ENCODE data around the gene NSUN6. TPM values are rescaled to one million over a fixed set of nuclear protein-coding genes. Genes with fewer than 3 reads are reported as not detected.

NSUN6 gene
- total RNA-seq, 1 experiment from 2014 or later: 15.1 TPM

DNA sequence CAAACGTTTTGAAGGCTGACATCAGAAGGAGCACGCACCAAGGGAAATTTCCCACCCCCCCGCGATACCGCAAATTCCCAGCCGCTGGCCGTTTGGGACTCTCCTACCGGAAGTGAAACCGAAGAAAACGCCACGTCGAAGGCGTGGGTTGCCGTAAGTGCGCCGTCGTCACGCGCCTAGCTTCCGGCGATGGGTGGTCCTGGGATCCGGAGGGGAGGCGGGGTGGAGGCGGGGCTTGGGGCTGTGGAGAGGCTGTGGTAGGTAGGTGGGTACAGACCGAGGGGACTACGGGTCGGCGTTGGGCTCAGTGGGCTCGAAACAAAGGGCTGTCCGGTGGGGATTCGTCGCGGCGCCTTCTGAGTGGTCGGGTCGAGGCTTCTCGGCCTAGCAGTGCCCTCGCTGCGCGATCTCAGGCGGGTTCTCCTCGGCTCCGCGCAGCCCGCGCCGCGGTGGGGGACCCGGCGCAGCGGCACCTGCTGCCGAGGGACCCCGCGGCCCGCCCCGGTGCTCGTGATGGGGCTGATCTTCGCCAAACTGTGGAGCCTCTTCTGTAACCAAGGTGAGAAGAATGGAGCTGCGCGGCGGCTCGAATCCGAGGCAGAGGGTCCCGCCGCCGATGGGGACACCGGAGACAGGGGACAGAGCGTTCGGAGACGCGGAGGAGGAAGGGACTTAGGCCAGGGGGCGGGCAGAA is 7.9 kb upstream of the NSUN6 start, which contains the start of gene ARL5B (continued):
- TF ChIP-seq MYBL2 (CRISPR knock-in tag; IDR thresholded peaks at IDR 0.05): no peak
- TF ChIP-seq, protein P1, sequence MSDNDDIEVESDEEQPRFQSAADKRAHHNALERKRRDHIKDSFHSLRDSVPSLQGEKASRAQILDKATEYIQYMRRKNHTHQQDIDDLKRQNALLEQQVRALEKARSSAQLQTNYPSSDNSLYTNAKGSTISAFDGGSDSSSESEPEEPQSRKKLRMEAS (CRISPR knock-in tag; IDR thresholded peaks at IDR 0.05): peak; percentile 46; the same call in 1 of the 2 replicates
- no peak; the same call in 1 of the 2 replicates for TF ChIP-seq FOXP1 (CRISPR knock-in tag; IDR thresholded peaks at IDR 0.05; ENCODE audit: borderline replicate concordance)
- TF ChIP-seq, protein P2, sequence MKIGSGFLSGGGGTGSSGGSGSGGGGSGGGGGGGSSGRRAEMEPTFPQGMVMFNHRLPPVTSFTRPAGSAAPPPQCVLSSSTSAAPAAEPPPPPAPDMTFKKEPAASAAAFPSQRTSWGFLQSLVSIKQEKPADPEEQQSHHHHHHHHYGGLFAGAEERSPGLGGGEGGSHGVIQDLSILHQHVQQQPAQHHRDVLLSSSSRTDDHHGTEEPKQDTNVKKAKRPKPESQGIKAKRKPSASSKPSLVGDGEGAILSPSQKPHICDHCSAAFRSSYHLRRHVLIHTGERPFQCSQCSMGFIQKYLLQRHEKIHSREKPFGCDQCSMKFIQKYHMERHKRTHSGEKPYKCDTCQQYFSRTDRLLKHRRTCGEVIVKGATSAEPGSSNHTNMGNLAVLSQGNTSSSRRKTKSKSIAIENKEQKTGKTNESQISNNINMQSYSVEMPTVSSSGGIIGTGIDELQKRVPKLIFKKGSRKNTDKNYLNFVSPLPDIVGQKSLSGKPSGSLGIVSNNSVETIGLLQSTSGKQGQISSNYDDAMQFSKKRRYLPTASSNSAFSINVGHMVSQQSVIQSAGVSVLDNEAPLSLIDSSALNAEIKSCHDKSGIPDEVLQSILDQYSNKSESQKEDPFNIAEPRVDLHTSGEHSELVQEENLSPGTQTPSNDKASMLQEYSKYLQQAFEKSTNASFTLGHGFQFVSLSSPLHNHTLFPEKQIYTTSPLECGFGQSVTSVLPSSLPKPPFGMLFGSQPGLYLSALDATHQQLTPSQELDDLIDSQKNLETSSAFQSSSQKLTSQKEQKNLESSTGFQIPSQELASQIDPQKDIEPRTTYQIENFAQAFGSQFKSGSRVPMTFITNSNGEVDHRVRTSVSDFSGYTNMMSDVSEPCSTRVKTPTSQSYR (CRISPR knock-in tag; IDR thresholded peaks at IDR 0.05): no peak
- no peak for TF ChIP-seq ZNF138 (CRISPR knock-in tag; conservative IDR thresholded peaks at IDR 0.05)
- TF ChIP-seq TEAD1 (CRISPR knock-in tag; IDR thresholded peaks at IDR 0.05): peak; percentile 46; the same call in 1 of the 2 replicates
- TF ChIP-seq, protein P3, sequence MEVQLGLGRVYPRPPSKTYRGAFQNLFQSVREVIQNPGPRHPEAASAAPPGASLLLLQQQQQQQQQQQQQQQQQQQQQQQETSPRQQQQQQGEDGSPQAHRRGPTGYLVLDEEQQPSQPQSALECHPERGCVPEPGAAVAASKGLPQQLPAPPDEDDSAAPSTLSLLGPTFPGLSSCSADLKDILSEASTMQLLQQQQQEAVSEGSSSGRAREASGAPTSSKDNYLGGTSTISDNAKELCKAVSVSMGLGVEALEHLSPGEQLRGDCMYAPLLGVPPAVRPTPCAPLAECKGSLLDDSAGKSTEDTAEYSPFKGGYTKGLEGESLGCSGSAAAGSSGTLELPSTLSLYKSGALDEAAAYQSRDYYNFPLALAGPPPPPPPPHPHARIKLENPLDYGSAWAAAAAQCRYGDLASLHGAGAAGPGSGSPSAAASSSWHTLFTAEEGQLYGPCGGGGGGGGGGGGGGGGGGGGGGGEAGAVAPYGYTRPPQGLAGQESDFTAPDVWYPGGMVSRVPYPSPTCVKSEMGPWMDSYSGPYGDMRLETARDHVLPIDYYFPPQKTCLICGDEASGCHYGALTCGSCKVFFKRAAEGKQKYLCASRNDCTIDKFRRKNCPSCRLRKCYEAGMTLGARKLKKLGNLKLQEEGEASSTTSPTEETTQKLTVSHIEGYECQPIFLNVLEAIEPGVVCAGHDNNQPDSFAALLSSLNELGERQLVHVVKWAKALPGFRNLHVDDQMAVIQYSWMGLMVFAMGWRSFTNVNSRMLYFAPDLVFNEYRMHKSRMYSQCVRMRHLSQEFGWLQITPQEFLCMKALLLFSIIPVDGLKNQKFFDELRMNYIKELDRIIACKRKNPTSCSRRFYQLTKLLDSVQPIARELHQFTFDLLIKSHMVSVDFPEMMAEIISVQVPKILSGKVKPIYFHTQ (CRISPR knock-in tag; IDR thresholded peaks at IDR 0.05): no peak
- TF ChIP-seq, protein P4, sequence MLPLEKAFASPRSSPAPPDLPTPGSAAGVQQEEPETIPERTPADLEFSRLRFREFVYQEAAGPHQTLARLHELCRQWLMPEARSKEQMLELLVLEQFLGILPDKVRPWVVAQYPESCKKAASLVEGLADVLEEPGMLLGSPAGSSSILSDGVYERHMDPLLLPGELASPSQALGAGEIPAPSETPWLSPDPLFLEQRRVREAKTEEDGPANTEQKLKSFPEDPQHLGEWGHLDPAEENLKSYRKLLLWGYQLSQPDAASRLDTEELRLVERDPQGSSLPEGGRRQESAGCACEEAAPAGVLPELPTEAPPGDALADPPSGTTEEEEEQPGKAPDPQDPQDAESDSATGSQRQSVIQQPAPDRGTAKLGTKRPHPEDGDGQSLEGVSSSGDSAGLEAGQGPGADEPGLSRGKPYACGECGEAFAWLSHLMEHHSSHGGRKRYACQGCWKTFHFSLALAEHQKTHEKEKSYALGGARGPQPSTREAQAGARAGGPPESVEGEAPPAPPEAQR (CRISPR knock-in tag; IDR thresholded peaks at IDR 0.05): no peak
- TF ChIP-seq, protein P5, sequence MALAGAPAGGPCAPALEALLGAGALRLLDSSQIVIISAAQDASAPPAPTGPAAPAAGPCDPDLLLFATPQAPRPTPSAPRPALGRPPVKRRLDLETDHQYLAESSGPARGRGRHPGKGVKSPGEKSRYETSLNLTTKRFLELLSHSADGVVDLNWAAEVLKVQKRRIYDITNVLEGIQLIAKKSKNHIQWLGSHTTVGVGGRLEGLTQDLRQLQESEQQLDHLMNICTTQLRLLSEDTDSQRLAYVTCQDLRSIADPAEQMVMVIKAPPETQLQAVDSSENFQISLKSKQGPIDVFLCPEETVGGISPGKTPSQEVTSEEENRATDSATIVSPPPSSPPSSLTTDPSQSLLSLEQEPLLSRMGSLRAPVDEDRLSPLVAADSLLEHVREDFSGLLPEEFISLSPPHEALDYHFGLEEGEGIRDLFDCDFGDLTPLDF (CRISPR knock-in tag; IDR thresholded peaks at IDR 0.05): no peak
- TF ChIP-seq, protein P6, sequence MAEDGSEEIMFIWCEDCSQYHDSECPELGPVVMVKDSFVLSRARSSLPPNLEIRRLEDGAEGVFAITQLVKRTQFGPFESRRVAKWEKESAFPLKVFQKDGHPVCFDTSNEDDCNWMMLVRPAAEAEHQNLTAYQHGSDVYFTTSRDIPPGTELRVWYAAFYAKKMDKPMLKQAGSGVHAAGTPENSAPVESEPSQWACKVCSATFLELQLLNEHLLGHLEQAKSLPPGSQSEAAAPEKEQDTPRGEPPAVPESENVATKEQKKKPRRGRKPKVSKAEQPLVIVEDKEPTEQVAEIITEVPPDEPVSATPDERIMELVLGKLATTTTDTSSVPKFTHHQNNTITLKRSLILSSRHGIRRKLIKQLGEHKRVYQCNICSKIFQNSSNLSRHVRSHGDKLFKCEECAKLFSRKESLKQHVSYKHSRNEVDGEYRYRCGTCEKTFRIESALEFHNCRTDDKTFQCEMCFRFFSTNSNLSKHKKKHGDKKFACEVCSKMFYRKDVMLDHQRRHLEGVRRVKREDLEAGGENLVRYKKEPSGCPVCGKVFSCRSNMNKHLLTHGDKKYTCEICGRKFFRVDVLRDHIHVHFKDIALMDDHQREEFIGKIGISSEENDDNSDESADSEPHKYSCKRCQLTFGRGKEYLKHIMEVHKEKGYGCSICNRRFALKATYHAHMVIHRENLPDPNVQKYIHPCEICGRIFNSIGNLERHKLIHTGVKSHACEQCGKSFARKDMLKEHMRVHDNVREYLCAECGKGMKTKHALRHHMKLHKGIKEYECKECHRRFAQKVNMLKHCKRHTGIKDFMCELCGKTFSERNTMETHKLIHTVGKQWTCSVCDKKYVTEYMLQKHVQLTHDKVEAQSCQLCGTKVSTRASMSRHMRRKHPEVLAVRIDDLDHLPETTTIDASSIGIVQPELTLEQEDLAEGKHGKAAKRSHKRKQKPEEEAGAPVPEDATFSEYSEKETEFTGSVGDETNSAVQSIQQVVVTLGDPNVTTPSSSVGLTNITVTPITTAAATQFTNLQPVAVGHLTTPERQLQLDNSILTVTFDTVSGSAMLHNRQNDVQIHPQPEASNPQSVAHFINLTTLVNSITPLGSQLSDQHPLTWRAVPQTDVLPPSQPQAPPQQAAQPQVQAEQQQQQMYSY (CRISPR knock-in tag; IDR thresholded peaks at IDR 0.05): peak; percentile 57; the same call in 1 of the 2 replicates
- TF ChIP-seq, protein P7, sequence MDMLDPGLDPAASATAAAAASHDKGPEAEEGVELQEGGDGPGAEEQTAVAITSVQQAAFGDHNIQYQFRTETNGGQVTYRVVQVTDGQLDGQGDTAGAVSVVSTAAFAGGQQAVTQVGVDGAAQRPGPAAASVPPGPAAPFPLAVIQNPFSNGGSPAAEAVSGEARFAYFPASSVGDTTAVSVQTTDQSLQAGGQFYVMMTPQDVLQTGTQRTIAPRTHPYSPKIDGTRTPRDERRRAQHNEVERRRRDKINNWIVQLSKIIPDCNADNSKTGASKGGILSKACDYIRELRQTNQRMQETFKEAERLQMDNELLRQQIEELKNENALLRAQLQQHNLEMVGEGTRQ (CRISPR knock-in tag; IDR thresholded peaks at IDR 0.05): peak; percentile 49
- peak; percentile 47; the same call in 1 of the 2 replicates for TF ChIP-seq CREM (CRISPR knock-in tag; IDR thresholded peaks at IDR 0.05)
- TF ChIP-seq GTF2I (CRISPR knock-in tag; conservative IDR thresholded peaks at IDR 0.05): no peak
- no peak for TF ChIP-seq RELA (CRISPR knock-in tag; IDR thresholded peaks at IDR 0.05; ENCODE audit: borderline replicate concordance)
- TF ChIP-seq JAZF1 (CRISPR knock-in tag; IDR thresholded peaks at IDR 0.05): no peak
- TF ChIP-seq, protein P8, sequence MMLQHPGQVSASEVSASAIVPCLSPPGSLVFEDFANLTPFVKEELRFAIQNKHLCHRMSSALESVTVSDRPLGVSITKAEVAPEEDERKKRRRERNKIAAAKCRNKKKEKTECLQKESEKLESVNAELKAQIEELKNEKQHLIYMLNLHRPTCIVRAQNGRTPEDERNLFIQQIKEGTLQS (CRISPR knock-in tag; conservative IDR thresholded peaks at IDR 0.05): no peak
- TF ChIP-seq, protein P9, sequence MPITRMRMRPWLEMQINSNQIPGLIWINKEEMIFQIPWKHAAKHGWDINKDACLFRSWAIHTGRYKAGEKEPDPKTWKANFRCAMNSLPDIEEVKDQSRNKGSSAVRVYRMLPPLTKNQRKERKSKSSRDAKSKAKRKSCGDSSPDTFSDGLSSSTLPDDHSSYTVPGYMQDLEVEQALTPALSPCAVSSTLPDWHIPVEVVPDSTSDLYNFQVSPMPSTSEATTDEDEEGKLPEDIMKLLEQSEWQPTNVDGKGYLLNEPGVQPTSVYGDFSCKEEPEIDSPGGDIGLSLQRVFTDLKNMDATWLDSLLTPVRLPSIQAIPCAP (CRISPR knock-in tag; IDR thresholded peaks at IDR 0.05): no peak
- TF ChIP-seq, protein P10, sequence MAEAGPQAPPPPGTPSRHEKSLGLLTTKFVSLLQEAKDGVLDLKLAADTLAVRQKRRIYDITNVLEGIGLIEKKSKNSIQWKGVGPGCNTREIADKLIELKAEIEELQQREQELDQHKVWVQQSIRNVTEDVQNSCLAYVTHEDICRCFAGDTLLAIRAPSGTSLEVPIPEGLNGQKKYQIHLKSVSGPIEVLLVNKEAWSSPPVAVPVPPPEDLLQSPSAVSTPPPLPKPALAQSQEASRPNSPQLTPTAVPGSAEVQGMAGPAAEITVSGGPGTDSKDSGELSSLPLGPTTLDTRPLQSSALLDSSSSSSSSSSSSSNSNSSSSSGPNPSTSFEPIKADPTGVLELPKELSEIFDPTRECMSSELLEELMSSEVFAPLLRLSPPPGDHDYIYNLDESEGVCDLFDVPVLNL (CRISPR knock-in tag; IDR thresholded peaks at IDR 0.05; ENCODE audit: borderline replicate concordance, low read depth): no peak
- no peak for TF ChIP-seq CREB1 (CRISPR knock-in tag; IDR thresholded peaks at IDR 0.05)

Data from WTC11 (cell line).